IMR-90 (cell line): Measurements from ENCODE around the gene KAZN. TPM values are rescaled to one million over a fixed set of nuclear protein-coding genes. Genes with fewer than 3 reads are reported as not detected.

Experiments used
- ATAC-seq: fragments of 200-7000 bp; cut with Tn5 transposase; 2 replicates; pipeline ENCODE4 v1.9.1; 2020; ENCODE audit warnings: low read depth, mild to moderate bottlenecking, moderate library complexity
- BruUV-seq: library from RNA; stranded (reverse); fragments of 400-500 nt; replicated peaks from 2 replicates; lab custom pipeline; 2021; lab: Mats Ljungman, UMichigan
- CTCF ChIA-PET: fragments of 300-600 bp; formaldehyde crosslinking; extraction: SDS; loops from one replicate; lab custom pipeline; 2021; ENCODE audit warnings: antibody characterized with exemption; lab: Yijun Ruan, JAX
- POLR2A ChIA-PET: fragments of 300-600 bp; sonication (Branson Sonifier 250); formaldehyde crosslinking; loops from one replicate; lab custom pipeline; 2022; ENCODE audit warnings: antibody characterized with exemption; ENCODE audit not compliant: unreplicated experiment; lab: Charles Lee
- DNase-seq: peaks from one replicate; pipeline ENCODE4 v3.0.0; 2013
- H2AFZ ChIP-seq: replicated peaks from 2 replicates; pipeline ENCODE3; 2013; ENCODE audit warnings: low read length, mild to moderate bottlenecking; ENCODE audit not compliant: poor library complexity
- H2AK5ac ChIP-seq: 2 replicates; pipeline ENCODE4 v1.6.1; 2013; ENCODE audit warnings: low read depth, low read length, inconsistent platforms
- H2AK9ac ChIP-seq: replicated peaks from 2 replicates; pipeline ENCODE3; 2013; ENCODE audit warnings: mild to moderate bottlenecking, low read depth, low read length, moderate library complexity; ENCODE audit not compliant: poor library complexity
- H2BK120ac ChIP-seq: 2 replicates; pipeline ENCODE4 v1.6.1; 2013; ENCODE audit warnings: low read depth, low read length, inconsistent platforms
- H2BK15ac ChIP-seq: 3 replicates; pipeline ENCODE4 v1.6.1; 2013; ENCODE audit warnings: low read depth, low read length, inconsistent platforms
- H2BK20ac ChIP-seq: 2 replicates; pipeline ENCODE4 v1.6.1; 2013; ENCODE audit warnings: low read depth, mild to moderate bottlenecking, inconsistent platforms, low read length, moderate library complexity
- H2BK5ac ChIP-seq: 2 replicates; pipeline ENCODE4 v1.6.1; 2013; ENCODE audit warnings: mild to moderate bottlenecking, low read depth, low read length, inconsistent platforms; ENCODE audit not compliant: poor library complexity, severe bottlenecking
- H3K14ac ChIP-seq: replicated peaks from 2 replicates; pipeline ENCODE4 v1.6.1; 2013; ENCODE audit warnings: low read depth, low read length, inconsistent platforms
- H3K18ac ChIP-seq: 2 replicates; pipeline ENCODE4 v1.6.1; 2013; ENCODE audit warnings: low read depth, low read length, control low read depth
- H3K23ac ChIP-seq: 2 replicates; pipeline ENCODE4 v1.6.1; 2013; ENCODE audit warnings: low read depth, low read length, inconsistent platforms
- H3K27ac ChIP-seq: 2 replicates; pipeline ENCODE4 v1.5.1; 2013; ENCODE audit warnings: mild to moderate bottlenecking, control low read depth, low read length; ENCODE audit not compliant: insufficient read depth
- H3K27me3 ChIP-seq: 2 replicates; pipeline ENCODE4 v1.6.1; 2013; ENCODE audit warnings: low read length; ENCODE audit not compliant: control insufficient read depth, insufficient read depth
- H3K36me3 ChIP-seq: 2 replicates; pipeline ENCODE4 v1.6.1; 2013; ENCODE audit warnings: low read length, mixed read lengths; ENCODE audit not compliant: control insufficient read depth, insufficient read depth
- H3K4ac ChIP-seq: 2 replicates; pipeline ENCODE4 v1.6.1; 2013; ENCODE audit warnings: low read depth, low read length, inconsistent platforms
- H3K4me1 ChIP-seq: 2 replicates; pipeline ENCODE4 v1.6.1; 2013; ENCODE audit warnings: low read length, mixed read lengths; ENCODE audit not compliant: control insufficient read depth, insufficient read depth
- H3K4me2 ChIP-seq: 2 replicates; pipeline ENCODE4 v1.6.1; 2013; ENCODE audit warnings: low read depth, mild to moderate bottlenecking, control low read depth, low read length, moderate library complexity
- H3K4me3 ChIP-seq: 2 replicates; pipeline ENCODE4 v1.5.1; 2013; ENCODE audit warnings: low read depth, mild to moderate bottlenecking, control low read depth, low read length, moderate library complexity; ENCODE audit not compliant: insufficient read depth
- H3K56ac ChIP-seq: 2 replicates; pipeline ENCODE4 v1.6.1; 2013; ENCODE audit warnings: low read length, inconsistent platforms; ENCODE audit not compliant: insufficient read depth; ENCODE audit errors: extremely low read depth
- H3K79me1 ChIP-seq, 2 experiments: 2 replicates each; pipeline ENCODE4 v1.6.1; 2013; ENCODE audit warnings: low read length in 2 of 2, inconsistent platforms in 1 of 2, low read depth in 1 of 2
- H3K9ac ChIP-seq: 2 replicates; pipeline ENCODE4 v1.6.1; 2013; ENCODE audit warnings: low read depth, low read length, control low read depth
- H3K9me1 ChIP-seq: 2 replicates; pipeline ENCODE4 v1.6.1; 2013; ENCODE audit warnings: low read length, inconsistent platforms; ENCODE audit not compliant: insufficient read depth
- H3K9me3 ChIP-seq: 2 replicates; pipeline ENCODE4 v1.6.1; 2013; ENCODE audit warnings: low read length; ENCODE audit not compliant: control insufficient read depth, insufficient read depth
- H4K20me1 ChIP-seq: 2 replicates; pipeline ENCODE4 v1.6.1; 2013; ENCODE audit warnings: low read length, inconsistent platforms; ENCODE audit not compliant: insufficient read depth
- H4K5ac ChIP-seq: 2 replicates; pipeline ENCODE4 v1.6.1; 2013; ENCODE audit warnings: mild to moderate bottlenecking, low read depth, low read length, control low read depth
- H4K8ac ChIP-seq, 2 experiments: 2 replicates each; pipeline ENCODE4 v1.6.1; 2013; ENCODE audit warnings: low read depth in 2 of 2, low read length in 2 of 2, control low read depth in 1 of 2, inconsistent platforms in 1 of 2
- H4K91ac ChIP-seq: 2 replicates; pipeline ENCODE4 v1.6.1; 2013; ENCODE audit warnings: low read depth, low read length, inconsistent platforms; ENCODE audit not compliant: insufficient read depth
- BHLHE40 ChIP-seq: fragments of 150-350 bp; IDR thresholded peaks from 2 replicates; pipeline ENCODE4 v1.6.1; 2016; ENCODE audit warnings: mild to moderate bottlenecking, low read depth, low read length
- FOS ChIP-seq: fragments of 150-350 bp; IDR thresholded peaks from 2 replicates; pipeline ENCODE4 v1.6.1; 2016; ENCODE audit warnings: low read depth, low read length
- MAZ ChIP-seq: IDR thresholded peaks from 2 replicates; pipeline ENCODE4 v1.6.1; 2012; ENCODE audit warnings: low read depth, mild to moderate bottlenecking, low read length, improper control_type of control experiment, moderate library complexity, borderline replicate concordance
- NFE2L2 ChIP-seq: fragments of 150-350 bp; IDR thresholded peaks from 2 replicates; pipeline ENCODE4 v1.6.1; 2016; ENCODE audit warnings: low read depth, mild to moderate bottlenecking, low read length
- SMC3 ChIP-seq: fragments of 150-350 bp; IDR thresholded peaks from 2 replicates; pipeline ENCODE4 v1.6.1; 2016; ENCODE audit warnings: low read depth, mild to moderate bottlenecking, antibody characterized with exemption, low read length, moderate library complexity
- WGBS, 2 experiments: methylation state at CpG; one replicate each; pipeline versions ENCODE4 v1.1.5 to v1.1.7; 2013; ENCODE audit warnings: missing lambda C conversion rate in 2 of 2; ENCODE audit not compliant: insufficient read length in 1 of 2; ENCODE audit errors: extremely low coverage in 2 of 2; 5-methylcytosine and 5-hydroxymethylcytosine counted together
- dilution Hi-C: fragments of 300-500 bp; cut with HindIII; formaldehyde crosslinking; loops from one replicate; pipeline ENCODE4 v1.14.3; 2018; ENCODE audit warnings: low sequenced_read_pairs; ENCODE audit not compliant: unreplicated experiment
- in situ Hi-C: fragments of 300-500 bp; cut with MboI; formaldehyde crosslinking; loops from 3 replicates; pipeline ENCODE4 v1.14.3; 2019; ENCODE audit warnings: low sequenced_read_pairs, inconsistent platforms, mixed read lengths
- intact Hi-C: fragments of 100-400 bp; cut with micrococcal nuclease; formaldehyde crosslinking; loops from 2 replicates; pipeline ENCODE4 v1.10.0; 2022
- polyA plus RNA-seq, 3 experiments: library from polyadenylated mRNA; depleted of rRNA; stranded (reverse); fragments of >200 nt; gene quantifications; 2 replicates each; pipeline ENCODE4 v1.2.3, GENCODE V29; 2012; ENCODE audit warnings: low replicate concordance in 1 of 3
- total RNA-seq: library from RNA; depleted of rRNA; stranded (reverse); fragments of >200 nt; gene quantifications from 2 replicates; pipeline ENCODE4 v1.2.3, GENCODE V29; 2012
- TF ChIP-seq, protein P1 (sequence below): fragments of 150-350 bp; IDR thresholded peaks from 2 replicates; pipeline ENCODE4 v1.6.1; 2016; ENCODE audit warnings: low read depth, mild to moderate bottlenecking, low read length, moderate library complexity, borderline replicate concordance

KAZN gene
- total and polyA plus RNA-seq, 2 of the 4 experiments (the other 2 are of a cell fraction), result 5.2 to 10.5 TPM

DNA sequence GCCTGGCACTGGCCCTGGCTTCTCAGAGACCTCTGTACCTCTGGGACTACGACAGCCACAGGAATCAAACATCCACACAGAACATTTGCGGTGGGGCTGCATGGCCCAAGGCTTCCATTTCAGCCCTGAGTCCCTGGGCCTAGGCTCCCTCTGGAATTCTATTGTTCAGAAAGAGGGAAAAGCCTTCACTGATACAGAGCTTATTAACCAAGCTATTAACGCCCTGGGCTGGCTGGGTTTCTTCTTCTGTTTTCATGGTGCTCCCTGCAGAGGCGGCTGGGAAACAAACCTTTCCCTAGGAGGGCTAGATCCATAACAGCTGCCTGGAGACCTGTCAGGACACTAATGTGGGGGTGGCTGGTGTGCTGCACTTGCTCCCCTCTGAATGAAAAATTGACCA is 88.2 kb downstream of the KAZN start:
- H4K8ac ChIP-seq, result no peak overlapping the region
- no peak overlapping the region for H3K27ac ChIP-seq
- no peak overlapping the region for H3K4me3 ChIP-seq
- ChIA-PET CTCF (no interaction called here), POLR2A (no interaction called here)
- H3K4me1 ChIP-seq, result no peaks in the 10 kb centered on the region
- no peaks in the 10 kb centered on the region for H3K9me1 ChIP-seq
- H2BK120ac ChIP-seq, result no peak overlapping the region
- no peak overlapping the region for H2BK15ac ChIP-seq
- H3K4ac ChIP-seq, result no peak overlapping the region
- no peaks in the 10 kb centered on the region for H3K27me3 ChIP-seq
- H2AFZ ChIP-seq, result no peak overlapping the region
- in situ Hi-C loops, result no loop called here
- TF ChIP-seq SMC3 (no peak), MAZ (no peak), BHLHE40 (no peak), FOS (no peak), NFE2L2 (no peak)
- TF ChIP-seq, protein P1, sequence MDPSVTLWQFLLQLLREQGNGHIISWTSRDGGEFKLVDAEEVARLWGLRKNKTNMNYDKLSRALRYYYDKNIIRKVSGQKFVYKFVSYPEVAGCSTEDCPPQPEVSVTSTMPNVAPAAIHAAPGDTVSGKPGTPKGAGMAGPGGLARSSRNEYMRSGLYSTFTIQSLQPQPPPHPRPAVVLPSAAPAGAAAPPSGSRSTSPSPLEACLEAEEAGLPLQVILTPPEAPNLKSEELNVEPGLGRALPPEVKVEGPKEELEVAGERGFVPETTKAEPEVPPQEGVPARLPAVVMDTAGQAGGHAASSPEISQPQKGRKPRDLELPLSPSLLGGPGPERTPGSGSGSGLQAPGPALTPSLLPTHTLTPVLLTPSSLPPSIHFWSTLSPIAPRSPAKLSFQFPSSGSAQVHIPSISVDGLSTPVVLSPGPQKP, result no peak
- no TSS peak for BruUV-seq
- no peaks in the 10 kb centered on the region for H3K79me1 ChIP-seq
- no CpG with 5 or more reads among the region's 4 CpGs for WGBS, 2 experiments
- H2BK5ac ChIP-seq, result no peak overlapping the region
- no peak overlapping the region for H3K9ac ChIP-seq
- no peak overlapping the region for H3K14ac ChIP-seq
- ATAC-seq (no peak), DNase-seq (no peak)
- no peak overlapping the region for H3K4me2 ChIP-seq
- no peak overlapping the region for H2AK5ac ChIP-seq
- H3K56ac ChIP-seq, result no peak overlapping the region
- intact Hi-C loops, result no loop called here
- no peaks in the 10 kb centered on the region for H4K20me1 ChIP-seq
- peaks cover 8% of the 10 kb centered on the region; the same call in 1 of the 2 replicates for H3K9me3 ChIP-seq
- dilution Hi-C loops, result no loop called here
- H3K18ac ChIP-seq, result no peak overlapping the region
- no peak overlapping the region for H4K5ac ChIP-seq
- no peak overlapping the region for H2AK9ac ChIP-seq
- H4K91ac ChIP-seq, result no peak overlapping the region
- no peaks in the 10 kb centered on the region for H3K36me3 ChIP-seq
- no peak overlapping the region for H2BK20ac ChIP-seq
- H3K23ac ChIP-seq, result no peak overlapping the region
